Kasumi-1 (cell line): ENCODE data around the gene CDK5R1.
"Not testable (repeated sequence)": the region's sequence is repeated elsewhere in the genome, so short reads cannot be mapped to it uniquely, and the experiment has no call there.

Experiments
- DNase-seq, 2 experiments: peaks; one replicate each; lab custom pipeline; 2025; lab: John Stamatoyannopoulos, UW

CDK5R1 gene

DNA sequence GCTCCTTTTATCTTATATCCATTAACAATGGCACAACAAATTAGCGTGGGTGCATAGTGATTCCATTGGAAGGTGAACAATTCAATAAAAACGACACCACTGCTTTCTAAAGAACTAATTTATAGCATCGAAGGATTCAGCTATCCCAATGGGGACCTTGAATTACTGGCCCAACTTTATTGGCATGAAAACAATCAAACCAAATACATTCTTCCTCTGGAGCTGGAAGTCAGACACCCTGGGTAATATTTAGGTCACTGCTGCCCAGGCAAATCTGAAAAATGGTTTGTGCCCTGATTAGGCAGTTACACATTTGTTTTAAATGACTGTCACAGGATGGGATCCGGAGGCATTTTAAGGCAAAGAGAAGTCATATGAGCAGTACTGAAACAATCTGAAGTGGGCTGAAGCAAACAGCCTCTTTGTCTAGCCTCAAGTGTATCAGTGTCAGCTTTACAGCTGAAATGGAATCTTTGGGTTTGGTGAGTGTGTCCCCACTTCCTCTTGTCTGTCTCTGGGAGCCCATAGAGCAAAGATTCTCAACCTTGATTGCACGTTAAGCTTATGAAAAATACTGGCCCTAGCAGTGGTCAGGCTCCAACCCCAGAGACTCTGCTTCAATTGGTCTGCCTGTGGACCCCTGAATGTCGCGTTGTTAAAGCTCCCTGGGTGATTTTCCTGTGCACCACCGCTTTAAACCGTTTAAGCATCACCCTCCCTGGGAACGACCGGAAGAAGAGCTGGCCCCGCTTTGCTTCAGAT is 30.3 kb downstream of the CDK5R1 start:
- DNase-seq, result no peak

DNA sequence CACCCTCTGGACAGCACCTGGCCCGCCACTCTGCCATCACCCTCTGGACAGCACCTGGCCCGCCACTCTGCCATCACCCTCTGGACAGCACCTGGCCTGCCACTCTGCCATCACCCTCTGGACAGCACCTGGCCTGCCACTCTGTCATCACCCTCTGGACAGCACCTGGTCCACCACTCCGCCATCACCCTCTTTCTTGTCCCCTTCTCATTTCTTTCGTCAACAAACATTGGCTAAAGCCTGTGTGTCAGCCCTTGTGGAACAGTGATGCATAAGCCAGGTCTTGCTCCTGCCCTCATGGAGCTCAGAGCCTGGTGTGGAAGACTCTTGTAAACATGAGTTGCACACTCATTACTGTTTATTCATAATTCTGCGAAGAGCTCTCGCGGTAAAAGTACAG is 31.2 kb downstream of the CDK5R1 start:
- no peak for DNase-seq

DNA sequence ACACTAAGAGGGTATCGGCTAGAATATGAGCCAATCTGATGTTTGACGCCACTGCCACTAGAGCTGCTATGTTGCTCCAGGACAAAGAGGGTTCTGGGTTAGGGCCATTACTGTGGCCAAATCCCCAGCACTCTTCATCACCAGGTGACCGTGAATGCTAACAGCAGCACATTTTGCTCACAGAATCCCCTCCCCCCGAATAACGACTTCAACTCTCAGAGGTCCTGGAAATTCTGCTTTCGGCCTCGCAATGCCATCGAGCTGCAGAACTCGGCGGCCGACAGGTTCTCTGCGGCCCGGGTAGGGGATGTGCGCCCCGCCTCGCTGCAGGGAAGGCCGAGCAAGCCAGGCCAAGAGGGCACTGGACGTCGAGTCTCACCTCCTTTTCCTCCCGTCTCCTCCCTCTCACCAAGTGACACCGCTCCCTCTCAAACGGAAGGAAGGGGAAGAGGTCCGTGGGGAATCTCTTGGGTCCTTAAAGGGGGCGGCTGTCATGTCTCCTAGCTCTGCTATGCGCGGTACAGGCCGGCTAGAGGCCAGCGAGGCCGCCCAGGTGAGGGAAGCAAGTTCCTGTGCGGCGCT is 31.9 kb downstream of the CDK5R1 start:
- no peak for DNase-seq

DNA sequence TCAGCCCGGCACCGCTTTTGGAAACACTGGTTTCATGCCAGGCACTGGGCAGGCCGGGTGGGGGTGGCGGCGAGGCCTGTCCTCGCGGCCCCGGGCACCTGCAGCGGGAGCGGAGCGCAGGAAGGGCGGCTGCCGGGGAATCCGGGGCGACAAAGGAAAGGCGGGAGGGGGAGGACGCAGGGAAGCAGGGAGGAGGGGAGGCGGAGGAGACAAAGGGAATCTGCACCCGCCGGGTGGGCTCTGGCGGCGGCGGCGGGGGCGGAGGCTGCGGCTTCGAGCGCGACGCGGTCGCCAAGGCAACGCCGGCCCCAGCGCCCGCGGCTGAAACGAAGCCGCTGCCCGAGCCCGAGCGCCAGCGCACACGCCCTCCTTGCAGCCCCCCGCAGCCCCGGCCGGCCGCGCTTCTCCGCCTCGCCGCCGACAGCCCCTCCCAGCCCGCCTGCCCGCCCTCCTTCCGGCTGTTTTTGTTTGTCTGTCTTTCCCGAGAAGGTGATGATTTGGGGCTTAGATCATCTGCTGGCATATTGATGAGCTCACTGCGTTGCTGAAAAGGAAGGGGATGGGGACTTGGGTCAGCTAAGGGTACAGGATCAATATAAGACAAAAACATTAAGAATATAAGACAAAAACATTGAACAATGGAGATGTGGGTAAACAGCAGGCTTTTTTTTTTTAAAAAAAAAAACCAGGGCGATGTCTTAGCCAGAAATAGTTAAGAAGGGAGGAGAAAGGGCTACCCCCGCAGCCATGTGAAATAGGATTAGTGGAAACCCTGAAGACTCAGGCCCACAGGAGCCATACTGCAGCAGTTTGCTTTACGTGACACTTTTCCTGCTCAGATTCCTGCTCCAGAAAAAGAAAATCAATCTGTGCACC is 32.7 kb downstream of the CDK5R1 start:
- DNase-seq, result no peak

DNA sequence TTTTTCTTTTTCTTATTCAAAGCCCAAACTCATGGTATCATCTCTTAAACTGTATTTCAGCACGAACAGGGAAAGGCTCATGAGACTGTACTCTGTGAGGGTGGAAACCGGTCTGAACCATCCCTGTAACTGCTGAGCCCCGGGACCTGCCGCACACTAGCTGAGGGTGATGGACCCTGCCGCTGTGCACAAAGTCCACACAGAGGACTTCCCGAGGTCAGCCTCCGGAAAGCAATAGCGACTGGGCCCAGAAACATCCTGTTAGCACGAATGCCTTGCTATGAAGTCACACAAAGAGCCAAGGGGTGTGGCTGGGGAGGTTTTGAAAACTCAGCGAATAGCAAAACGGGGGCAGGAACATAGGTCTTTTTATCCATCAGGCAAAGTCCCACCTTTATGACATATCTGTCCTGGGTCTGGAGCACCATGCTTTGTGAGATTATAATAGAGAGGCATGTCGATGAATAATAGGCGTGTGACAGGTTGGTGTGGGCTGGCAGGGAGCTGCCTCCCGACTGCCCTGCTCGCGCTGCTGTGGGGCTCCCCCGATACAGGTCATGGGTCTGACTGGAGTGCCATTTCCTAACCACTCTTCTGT is 33.4 kb downstream of the CDK5R1 start:
- DNase-seq, result no peak

DNA sequence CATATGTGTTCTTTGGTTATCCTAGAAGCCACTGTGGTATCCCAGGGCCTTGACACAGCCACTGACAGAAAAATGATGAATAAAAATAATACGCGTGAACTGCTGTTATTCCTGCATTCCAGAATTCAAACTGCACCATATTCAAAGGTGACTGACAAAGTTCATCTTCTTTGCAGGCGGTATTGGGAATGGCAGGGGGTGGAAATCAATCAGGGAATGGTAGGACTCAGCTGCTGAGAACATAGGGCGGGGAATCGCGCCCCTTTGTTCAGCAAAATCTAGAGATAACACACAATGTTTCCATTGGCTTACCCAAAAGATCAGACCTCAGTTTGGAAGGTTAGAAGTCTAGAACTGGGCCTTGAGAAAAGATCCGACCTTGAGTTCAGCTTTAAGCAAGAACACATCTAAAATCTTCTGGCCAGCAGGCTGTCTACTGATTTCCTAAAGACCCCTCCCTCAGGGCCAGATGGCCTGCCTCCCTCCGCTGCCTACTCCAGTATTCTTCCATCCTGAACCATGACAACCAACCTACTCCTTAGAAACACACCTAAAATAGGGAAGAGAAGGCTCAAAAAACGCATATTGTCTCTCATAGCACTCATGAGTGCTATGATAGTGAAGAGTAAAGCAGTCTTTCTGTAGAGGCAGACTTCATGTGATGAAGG is 34.1 kb downstream of the CDK5R1 start:
- DNase-seq, result no peak

DNA sequence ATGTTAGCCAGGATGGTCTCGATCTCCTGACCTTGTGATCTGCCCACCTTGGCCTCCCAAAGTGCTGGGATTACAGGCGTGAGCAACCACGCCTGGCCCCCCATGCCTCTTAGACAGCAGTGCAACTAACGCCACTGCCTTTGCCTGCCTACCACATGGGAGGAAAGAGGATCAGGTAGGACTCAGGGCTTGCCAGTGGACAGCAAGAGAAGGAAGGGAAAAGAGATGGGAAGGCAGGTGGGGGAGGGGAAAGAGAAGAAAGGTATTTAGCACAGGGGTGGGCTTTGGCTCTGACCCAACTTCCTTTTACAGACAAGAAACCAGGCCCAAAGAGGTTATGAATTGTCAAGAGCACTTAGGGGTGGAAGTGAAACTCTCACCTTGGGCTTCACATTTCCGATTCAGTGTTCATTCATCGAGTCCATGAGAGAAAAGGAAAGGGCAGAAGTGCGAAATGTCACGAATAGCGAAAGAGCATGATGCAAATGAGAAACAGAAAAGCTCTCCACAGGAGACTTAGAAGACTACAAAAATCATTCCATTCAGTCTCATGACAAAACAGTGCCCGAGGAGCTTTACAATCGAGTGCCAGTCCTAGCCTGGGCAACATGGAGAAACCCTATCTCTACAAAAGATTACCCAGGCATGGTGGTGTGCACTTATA is 36.4 kb downstream of the CDK5R1 start:
- DNase-seq, result no peak

DNA sequence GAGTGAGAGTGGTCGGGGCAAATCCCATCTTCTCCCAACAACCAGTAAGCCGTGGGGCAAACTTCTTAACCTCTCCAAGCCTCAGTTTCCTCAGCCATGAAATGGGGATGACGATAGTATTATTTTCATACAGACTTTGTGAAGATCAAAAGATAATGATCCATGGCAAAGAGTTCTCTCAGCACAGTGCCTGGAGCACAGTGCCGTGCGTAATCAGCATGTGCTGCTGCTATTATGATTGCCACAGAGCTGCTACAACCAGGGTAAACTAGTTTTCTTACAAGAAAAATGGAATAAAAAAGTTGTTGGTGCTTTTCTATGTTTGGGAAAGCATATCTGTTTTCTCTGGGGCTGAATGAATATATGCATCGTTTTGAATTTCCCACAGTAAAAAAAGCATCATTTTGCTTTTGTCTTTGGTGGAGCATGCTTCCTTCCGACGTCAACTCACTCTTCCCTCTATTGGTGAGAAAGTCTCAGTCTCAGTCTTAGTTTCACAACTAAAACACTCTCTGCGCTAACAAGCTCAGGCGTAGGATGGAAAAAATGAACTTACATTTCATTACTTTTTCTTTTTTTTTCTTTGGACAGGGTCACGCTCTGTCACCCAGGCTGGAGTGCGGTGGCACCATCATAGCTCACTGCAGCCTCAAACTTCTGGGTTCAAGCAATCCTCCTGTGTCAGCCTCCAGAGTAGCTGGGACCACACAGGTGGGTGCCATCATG is 37.2 kb downstream of the CDK5R1 start:
- no peak for DNase-seq

DNA sequence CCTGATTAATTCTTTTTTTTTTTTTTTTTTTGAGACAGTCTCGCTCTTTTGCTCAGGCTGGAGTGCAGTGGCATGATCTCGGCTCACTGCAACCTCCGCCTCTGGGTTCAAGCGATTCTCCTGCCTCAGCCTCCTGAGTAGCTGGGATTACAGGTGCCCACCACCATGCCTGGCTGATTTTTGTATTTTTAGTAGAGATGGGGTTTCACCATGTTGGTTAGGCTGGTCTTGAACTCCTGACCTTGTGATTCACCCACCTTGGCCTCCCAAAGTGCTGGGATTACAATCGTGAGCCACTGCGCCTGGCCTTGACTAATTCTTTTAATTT is 37.7 kb downstream of the CDK5R1 start:
- not testable (repeated sequence) for DNase-seq

DNA sequence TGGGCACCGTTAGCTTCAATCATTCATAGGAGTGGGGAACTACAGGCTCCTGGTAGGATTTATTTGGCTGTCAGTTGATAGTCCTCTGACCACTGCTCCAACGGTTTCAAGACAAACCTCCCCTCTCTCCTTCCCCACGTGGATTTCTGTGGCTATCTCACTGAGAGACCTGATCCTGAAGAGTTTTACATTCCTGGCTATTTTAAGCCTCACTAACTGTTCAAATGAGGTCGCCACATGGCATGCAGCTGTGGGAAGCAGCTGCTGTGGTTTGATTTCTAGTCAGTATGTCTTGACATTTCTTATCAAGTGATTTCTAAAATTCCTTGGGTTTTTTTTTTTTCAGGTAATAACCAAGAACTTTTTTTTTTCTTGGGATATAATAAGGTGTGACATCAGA is 38.3 kb downstream of the CDK5R1 start:
- DNase-seq, result no peak

DNA sequence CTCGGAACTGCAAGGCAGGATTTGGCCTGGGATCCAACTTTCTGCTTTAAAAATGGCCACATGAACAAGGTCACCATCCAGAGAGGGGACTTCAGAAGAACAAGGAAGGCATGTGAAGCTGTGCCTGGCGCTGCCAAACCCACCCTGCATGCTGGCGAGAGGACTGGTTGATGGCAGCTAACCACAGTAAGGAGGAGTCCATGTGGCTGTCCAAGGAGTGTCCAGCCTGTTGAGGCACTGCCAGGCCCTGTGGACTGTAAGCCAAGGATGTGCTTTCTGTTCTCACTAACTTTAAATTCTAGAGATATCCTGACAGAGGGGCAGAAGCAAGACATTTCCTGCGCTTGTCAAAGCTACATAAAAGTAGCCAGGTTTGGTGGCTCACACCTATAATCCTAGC is 40.4 kb downstream of the CDK5R1 start:
- DNase-seq, result no peak

DNA sequence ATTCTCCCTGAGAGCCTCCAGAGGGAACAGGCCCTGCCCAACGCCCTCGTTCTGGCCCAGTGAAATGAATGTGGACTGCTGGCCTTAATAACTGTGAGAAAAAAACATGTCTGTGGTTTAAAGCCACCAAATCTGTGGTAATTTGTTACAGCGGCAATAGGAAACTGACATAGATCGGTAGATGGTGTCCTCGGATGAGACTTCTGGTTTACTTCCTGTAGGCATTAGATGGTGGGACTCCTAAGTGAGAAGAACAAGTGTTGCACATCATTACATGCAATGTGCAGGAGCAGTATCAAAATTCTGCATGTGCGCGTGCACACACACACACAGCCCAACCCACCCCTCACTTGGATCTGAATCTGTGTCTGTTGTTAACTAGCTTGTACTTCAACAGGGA is 42.0 kb downstream of the CDK5R1 start:
- no peak for DNase-seq

DNA sequence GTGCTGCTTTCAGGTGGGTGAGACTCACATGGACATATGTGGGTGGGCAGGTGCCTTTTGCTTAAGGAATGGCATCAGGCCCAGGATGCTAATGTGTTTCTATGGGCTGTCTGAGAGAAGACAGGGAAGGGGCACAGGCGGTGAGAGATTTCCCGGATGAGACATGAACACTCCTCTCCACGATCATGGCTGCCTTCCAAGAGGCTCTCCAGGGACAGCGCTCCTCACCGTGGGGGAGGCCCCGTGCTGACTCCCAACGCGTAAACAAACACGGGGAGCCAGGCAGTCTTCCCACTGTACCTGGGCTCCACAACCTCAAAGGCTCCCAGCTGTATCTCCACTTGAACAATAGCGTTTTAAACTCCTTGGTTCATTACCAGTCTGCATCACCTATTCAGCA is 42.8 kb downstream of the CDK5R1 start:
- no peak for DNase-seq

DNA sequence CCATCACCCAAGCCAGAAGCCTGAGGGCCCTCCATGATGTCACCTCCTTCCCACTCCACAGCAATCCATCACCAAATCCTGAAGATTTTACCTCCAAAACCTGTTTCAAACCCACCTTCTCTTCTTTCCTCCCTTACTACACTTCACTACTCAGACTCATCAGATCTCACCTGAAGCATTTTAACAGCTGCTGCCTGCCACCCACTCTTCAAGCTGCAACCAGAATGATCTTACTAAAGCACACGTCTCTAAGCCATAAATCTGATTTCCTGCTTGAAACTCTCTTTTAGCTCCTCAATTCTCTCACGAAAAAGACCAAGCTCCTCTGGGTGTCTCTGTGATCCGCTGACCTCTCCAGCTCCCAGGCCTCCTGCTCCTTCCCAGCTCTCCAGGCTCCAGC is 46.5 kb downstream of the CDK5R1 start:
- no peak for DNase-seq

DNA sequence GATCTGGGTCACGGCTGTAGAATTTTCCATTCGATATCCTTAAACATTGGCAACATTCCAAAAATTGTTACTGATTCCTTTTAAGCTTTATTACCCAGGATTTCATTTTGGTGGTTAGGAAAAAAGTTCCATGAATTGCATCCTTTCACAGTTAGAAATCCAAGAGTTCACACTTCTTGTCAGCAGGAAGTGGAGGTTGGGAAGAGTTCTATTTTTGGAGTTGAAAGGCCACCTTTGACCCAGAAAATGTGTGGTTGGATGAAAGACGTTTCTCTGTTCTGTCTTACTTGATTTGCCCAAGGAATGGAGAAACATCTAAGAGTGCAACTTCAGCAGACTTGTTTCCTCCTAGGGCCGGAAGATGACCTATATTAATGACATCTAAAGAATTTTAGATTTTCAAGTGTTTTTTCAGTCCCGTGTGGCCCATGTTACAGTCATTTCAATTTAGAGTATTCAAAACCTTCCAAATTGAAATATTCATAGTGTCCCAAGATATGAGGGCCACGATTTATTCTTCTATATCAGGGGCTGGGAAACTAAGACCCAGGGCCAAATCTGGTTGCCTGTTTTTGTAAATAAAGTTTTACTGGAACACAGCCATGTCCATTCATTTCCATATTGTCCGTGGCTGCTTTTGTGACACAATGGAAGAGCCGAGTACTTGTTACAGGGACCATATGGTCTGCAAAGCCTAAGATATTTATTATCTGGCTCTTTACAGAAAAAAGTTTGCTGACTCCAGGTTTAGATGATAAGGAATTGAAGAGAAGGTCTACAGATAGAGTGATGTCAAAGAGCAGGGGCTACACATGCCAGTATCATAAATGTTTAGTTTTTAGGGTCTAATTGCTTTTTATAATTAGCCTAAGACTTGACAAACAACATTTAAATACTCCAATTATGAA is 50.2 kb downstream of the CDK5R1 start:
- no peak for DNase-seq
